H1 (cell line): ENCODE results near the gene COBLL1. TPM values are rescaled to one million over a fixed set of nuclear protein-coding genes. Genes with fewer than 3 reads are reported as not detected.

ENCODE experiments used
- CTCF ChIA-PET: fragments of 300-600 bp; sonication (Branson Sonifier 250); formaldehyde crosslinking; loops from one replicate; lab custom pipeline; 2021; ENCODE audit not compliant: partially characterized antibody; lab: Charles Lee
- POLR2A ChIA-PET: fragments of 300-600 bp; sonication (Branson Sonifier 250); formaldehyde crosslinking; loops from one replicate; lab custom pipeline; 2021; ENCODE audit warnings: inconsistent platforms; ENCODE audit not compliant: partially characterized antibody; lab: Charles Lee
- DNase-seq, 2 experiments: peaks; one replicate each; pipeline versions ENCODE4 v3.0.0 to v3.0.0-alpha.2; 2010 to 2022; ENCODE audit warnings: low spot score in 2 of 2, low read depth in 1 of 2, mixed read lengths in 1 of 2
- FAIRE-seq: peaks from 2 replicates; lab custom pipeline; 2011; peaks lifted over from hg19 to GRCh38; lab: Jason Lieb, UNC
- H2AFZ ChIP-seq: 2 replicates; pipeline ENCODE4 v1.8.1; 2012; ENCODE audit warnings: low read length, inconsistent platforms
- H2AK5ac ChIP-seq: 2 replicates; pipeline ENCODE4 v1.6.1; 2013; ENCODE audit warnings: low read depth, low read length
- H2BK120ac ChIP-seq: replicated peaks from 2 replicates; pipeline ENCODE3; 2013; ENCODE audit warnings: low read depth, low read length, inconsistent platforms
- H2BK12ac ChIP-seq: 2 replicates; pipeline ENCODE4 v1.6.1; 2013; ENCODE audit warnings: low read depth, low read length
- H2BK15ac ChIP-seq: 2 replicates; pipeline ENCODE4 v1.6.1; 2013; ENCODE audit warnings: low read length
- H2BK20ac ChIP-seq: 2 replicates; pipeline ENCODE4 v1.6.1; 2013; ENCODE audit warnings: low read length
- H2BK5ac ChIP-seq: 2 replicates; pipeline ENCODE4 v1.6.1; 2013; ENCODE audit warnings: low read depth, low read length
- H3K14ac ChIP-seq: 2 replicates; pipeline ENCODE4 v1.6.1; 2013; ENCODE audit warnings: inconsistent platforms; ENCODE audit not compliant: insufficient read length
- H3K18ac ChIP-seq: 2 replicates; pipeline ENCODE4 v1.6.1; 2013; ENCODE audit warnings: low read length; ENCODE audit errors: extremely low read depth
- H3K23ac ChIP-seq: 2 replicates; pipeline ENCODE4 v1.6.1; 2013; ENCODE audit warnings: inconsistent platforms; ENCODE audit not compliant: insufficient read length
- H3K23me2 ChIP-seq: 2 replicates; pipeline ENCODE4 v1.6.1; 2013; ENCODE audit warnings: low read depth, low read length
- H3K27ac ChIP-seq: 2 replicates; pipeline ENCODE4 v1.6.1; 2011; ENCODE audit warnings: low read depth, low read length, inconsistent platforms
- H3K27me3 ChIP-seq, 4 experiments: replicated peaks in 1 of 4; 1 replicate in 1 of 4; 2 replicates in 3 of 4; pipeline versions ENCODE4 v1.6.1 to v1.8.1; 2011 to 2013; ENCODE audit warnings: low read length in 3 of 4, mild to moderate bottlenecking in 3 of 4, inconsistent platforms in 2 of 4, mixed read lengths in 2 of 4, moderate library complexity in 1 of 4; ENCODE audit not compliant: control insufficient read depth in 3 of 4, insufficient read depth in 3 of 4; ENCODE audit errors: extremely low read depth in 1 of 4
- H3K36me3 ChIP-seq, 4 experiments: 2 replicates each; pipeline versions ENCODE4 v1.6.1 to v1.8.1; 2011 to 2013; ENCODE audit warnings: mild to moderate bottlenecking in 4 of 4, low read length in 3 of 4, moderate library complexity in 2 of 4, control low read depth in 1 of 4, inconsistent platforms in 1 of 4; ENCODE audit not compliant: insufficient read depth in 4 of 4, control insufficient read depth in 2 of 4
- H3K4ac ChIP-seq: replicated peaks from 2 replicates; pipeline ENCODE3; 2013; ENCODE audit warnings: low read length, low read depth, mixed read lengths, inconsistent platforms; ENCODE audit not compliant: insufficient read length
- H3K4me1 ChIP-seq, 4 experiments: replicated peaks in 1 of 4; 1 replicate in 1 of 4; 2 replicates in 3 of 4; pipeline versions ENCODE4 v1.6.1 to v1.8.1; 2011 to 2013; ENCODE audit warnings: low read length in 3 of 4, inconsistent platforms in 2 of 4, mixed read lengths in 1 of 4; ENCODE audit not compliant: insufficient read depth in 4 of 4, control insufficient read depth in 3 of 4
- H3K4me2 ChIP-seq, 2 experiments: 2 replicates each; pipeline versions ENCODE4 v1.6.1 to v1.8.1; 2011 to 2013; ENCODE audit warnings: low read depth in 2 of 2, low read length in 2 of 2, control low read depth in 1 of 2, inconsistent platforms in 1 of 2, mild to moderate bottlenecking in 1 of 2; ENCODE audit not compliant: insufficient read depth in 1 of 2
- H3K4me3 ChIP-seq, 4 experiments: fragments of 200-600, 300-600 bp in 1 of 4; sonication (generic), shearing (Covaris generic), sonication (Bioruptor Twin) in 1 of 4; 2 replicates each; pipeline versions ENCODE4 v1.5.1 to v1.8.1; 2011 to 2016; ENCODE audit warnings: low read length in 4 of 4, low read depth in 3 of 4, control low read depth in 2 of 4, inconsistent platforms in 2 of 4, mild to moderate bottlenecking in 2 of 4, mixed read lengths in 1 of 4, moderate library complexity in 1 of 4; ENCODE audit not compliant: insufficient read depth in 2 of 4; ENCODE audit errors: extremely low read depth in 1 of 4
- H3K56ac ChIP-seq: replicated peaks from 2 replicates; pipeline ENCODE3; 2013; ENCODE audit warnings: low read depth, mild to moderate bottlenecking, mixed read lengths, low read length, inconsistent platforms; ENCODE audit not compliant: insufficient read length
- H3K79me1 ChIP-seq: 2 replicates; pipeline ENCODE4 v1.6.1; 2013; ENCODE audit warnings: low read depth, low read length, control low read depth
- H3K79me2 ChIP-seq, 2 experiments: 2 replicates each; pipeline versions ENCODE4 v1.6.1 to v1.8.1; 2012 to 2013; ENCODE audit warnings: low read length in 2 of 2, mild to moderate bottlenecking in 2 of 2, inconsistent platforms in 1 of 2; ENCODE audit not compliant: insufficient read depth in 2 of 2, control insufficient read depth in 1 of 2
- H3K9ac ChIP-seq, 4 experiments: replicated peaks in 1 of 4; 1 replicate in 1 of 4; 2 replicates in 3 of 4; pipeline versions ENCODE4 v1.6.1 to v1.8.1; 2011 to 2013; ENCODE audit warnings: low read depth in 3 of 4, low read length in 3 of 4, control low read depth in 2 of 4, mild to moderate bottlenecking in 2 of 4, moderate library complexity in 2 of 4, inconsistent platforms in 1 of 4; ENCODE audit errors: extremely low read depth in 1 of 4
- H3K9me3 ChIP-seq, 2 experiments: 2 replicates each; pipeline versions ENCODE4 v1.6.1 to v1.8.1; 2012 to 2013; ENCODE audit warnings: mild to moderate bottlenecking in 2 of 2, moderate library complexity in 2 of 2, control low read depth in 1 of 2, inconsistent platforms in 1 of 2, low read depth in 1 of 2, low read length in 1 of 2, mixed read lengths in 1 of 2; ENCODE audit not compliant: insufficient read depth in 2 of 2
- H4K20me1 ChIP-seq, 2 experiments: replicated peaks in 1 of 2; 2 replicates each; pipeline versions ENCODE3 to v1.8.1; 2011 to 2013; ENCODE audit warnings: inconsistent platforms in 2 of 2, low read length in 2 of 2, mild to moderate bottlenecking in 1 of 2; ENCODE audit not compliant: insufficient read depth in 2 of 2, control insufficient read depth in 1 of 2
- H4K5ac ChIP-seq: 2 replicates; pipeline ENCODE4 v1.6.1; 2013; ENCODE audit warnings: low read length, low read depth, mixed read lengths, inconsistent platforms; ENCODE audit not compliant: insufficient read length
- H4K8ac ChIP-seq: 2 replicates; pipeline ENCODE4 v1.8.0; 2013; ENCODE audit warnings: mild to moderate bottlenecking, moderate library complexity, low read length, inconsistent platforms; ENCODE audit not compliant: insufficient read depth; ENCODE audit errors: extremely low read depth
- H4K91ac ChIP-seq: replicated peaks from 2 replicates; pipeline ENCODE3; 2013; ENCODE audit warnings: low read length, mixed read lengths, inconsistent platforms; ENCODE audit not compliant: insufficient read length
- BRCA1 ChIP-seq: IDR thresholded peaks from 2 replicates; pipeline ENCODE4 v1.6.1; 2012; ENCODE audit warnings: low read depth, low read length, improper control_type of control experiment
- KDM4A ChIP-seq: IDR thresholded peaks from one replicate; pipeline ENCODE4 v1.7.1; 2012; ENCODE audit warnings: low read depth, mild to moderate bottlenecking, moderate library complexity, low read length, inconsistent platforms; ENCODE audit not compliant: severe bottlenecking
- SIRT6 ChIP-seq: IDR thresholded peaks from one replicate; pipeline ENCODE4 v1.7.1; 2012; ENCODE audit warnings: low read length, inconsistent platforms
- TBP ChIP-seq: IDR thresholded peaks from 2 replicates; pipeline ENCODE4 v1.6.1; 2011; ENCODE audit warnings: low read depth, low read length, improper control_type of control experiment
- WGBS, 2 experiments: shearing (Covaris generic) in 1 of 2; methylation state at CpG; one replicate each; pipeline versions ENCODE4 v1.1.6 to v1.1.7; 2013 to 2015; ENCODE audit warnings: low lambda C conversion rate in 2 of 2, mixed read lengths in 2 of 2, inconsistent platforms in 1 of 2, low coverage in 1 of 2, missing lambda C conversion rate in 1 of 2; ENCODE audit not compliant: insufficient replicate concordance in 2 of 2, insufficient coverage in 1 of 2, insufficient read length in 1 of 2; ENCODE audit errors: extremely low coverage in 1 of 2, missing lambda C conversion rate in 1 of 2; 5-methylcytosine and 5-hydroxymethylcytosine counted together
- polyA plus RNA-seq, 7 experiments: library from polyadenylated mRNA; depleted of rRNA in 3 of 7; stranded (reverse) in 5 of 7; unstranded in 2 of 7; fragments of >200 nt in 5 of 7; fragments of 200-250 nt in 2 of 7; gene quantifications; 1 replicate in 5 of 7; 2 replicates in 1 of 7; 4 replicates in 1 of 7; pipeline versions ENCODE4 v1.2.1 to v1.2.3, GENCODE V29; 2011 to 2013; ENCODE audit warnings: missing spikeins in 2 of 7, mixed read lengths in 2 of 7
- total RNA-seq: library from RNA; stranded (reverse); fragmentation: NEBNext Ultra II Directional; extraction: Animal tissue kit (Norgen Biotek cat#: 25700); gene quantifications from 2 replicates; pipeline ENCODE4 v1.2.1, GENCODE V29; 2021

Gene COBLL1
- total and polyA plus RNA-seq, 2 of the 8 experiments (the other 6 are each of a cell fraction or from before 2014, with no cell fraction given): 2.2 to 6.2 TPM

GRCh38 chr2:164831887-164832286, 9.7 kb downstream of the COBLL1 start:
- no peak overlapping the region for H3K14ac ChIP-seq
- H4K5ac ChIP-seq: no peak overlapping the region
- H3K27ac ChIP-seq: no peak overlapping the region
- no peak overlapping the region for H4K91ac ChIP-seq
- FAIRE-seq: no peak
- 93% methylated on average over 4 of the region's 4 CpGs; no CpG with 5 or more reads in 1 of the 2 experiments for WGBS, 2 experiments
- no peak overlapping the region for H2BK12ac ChIP-seq
- H2AFZ ChIP-seq: no peak overlapping the region
- no peak overlapping the region for H2BK20ac ChIP-seq
- H3K79me1 ChIP-seq: no peaks in the 10 kb centered on the region
- no peaks in the 10 kb centered on the region for H3K9me3 ChIP-seq
- no peak overlapping the region for H3K4me3 ChIP-seq
- H3K79me2 ChIP-seq: no peaks in the 10 kb centered on the region
- H2AK5ac ChIP-seq: no peak overlapping the region
- no peak overlapping the region for H3K4ac ChIP-seq
- H4K8ac ChIP-seq: no peak overlapping the region
- H3K27me3 ChIP-seq: no peaks in the 10 kb centered on the region
- no peak overlapping the region for H3K4me2 ChIP-seq
- no peaks in the 10 kb centered on the region for H4K20me1 ChIP-seq
- no peak overlapping the region for H3K18ac ChIP-seq
- H2BK5ac ChIP-seq: no peak overlapping the region
- CTCF ChIA-PET: interaction anchor here (1.3 to 4.5 kb wide), 4 partner anchors 10 to 72 kb away, joined by 3 to 27 read pairs (median 4); partner anchors contain the start of gene COBLL1
- no peak for DNase-seq
- H3K4me1 ChIP-seq: no peaks in the 10 kb centered on the region
- POLR2A ChIA-PET: interaction anchor here (2.4 kb wide), 1 partner anchor 9 kb away, joined by 10 read pairs; the partner anchor contains the start of gene COBLL1
- H3K23ac ChIP-seq: no peak overlapping the region
- no peak overlapping the region for H2BK120ac ChIP-seq
- no peak overlapping the region for H3K56ac ChIP-seq
- no peak overlapping the region for H2BK15ac ChIP-seq
- TF ChIP-seq TBP: no peak
- no peak for TF ChIP-seq SIRT6
- TF ChIP-seq BRCA1: no peak
- TF ChIP-seq KDM4A: no peak
- no peaks in the 10 kb centered on the region for H3K36me3 ChIP-seq
- no peaks in the 10 kb centered on the region for H3K23me2 ChIP-seq
- no peak overlapping the region for H3K9ac ChIP-seq
